Ovary (tissue), 9 donors: ENCODE data around the gene SLC1A1. TPM values are rescaled to one million over a fixed set of nuclear protein-coding genes. Genes with fewer than 3 reads are reported as not detected.

ENCODE experiments used
- DNase-seq, 5 donors: peaks; one replicate each; pipeline ENCODE4 v3.0.0-alpha.2; 2019 to 2020
- H3K27ac ChIP-seq, 2 donors: fragments of 200-600 bp; one replicate each; pipeline versions ENCODE4 v1.5.1 to v1.8.0; 2019 to 2022
- H3K27me3 ChIP-seq: fragments of 200-600 bp; one replicate; pipeline ENCODE4 v1.8.0; 2022
- H3K36me3 ChIP-seq: fragments of 200-600 bp; sonication (generic); one replicate; pipeline ENCODE4 v1.5.1; 2019
- H3K4me1 ChIP-seq: one replicate; pipeline ENCODE4 v1.8.1; 2013; ENCODE audit warnings: mild to moderate bottlenecking, moderate library complexity; ENCODE audit not compliant: insufficient read depth
- H3K4me3 ChIP-seq: fragments of 200-600 bp; sonication (generic); one replicate; pipeline ENCODE4 v1.5.1; 2017
- H3K9me3 ChIP-seq, 2 donors: fragments of 200-600 bp in 1 of 2; sonication (generic) in 1 of 2; one replicate each; pipeline versions ENCODE4 v1.5.1 to v1.8.1; 2013 to 2019; ENCODE audit warnings: mild to moderate bottlenecking in 1 of 2, moderate library complexity in 1 of 2
- CTCF ChIP-seq, 3 donors: fragments of 450-650 bp in 2 of 3; fragments of 200-600 bp in 1 of 3; IDR thresholded peaks; one replicate each; pipeline versions ENCODE4 v1.5.1 to v1.8.0; 2016 to 2022; ENCODE audit warnings: antibody characterized with exemption in 3 of 3, mild to moderate bottlenecking in 1 of 3
- EP300 ChIP-seq: sonication (generic); formaldehyde crosslinking; IDR thresholded peaks from one replicate; pipeline ENCODE4 v1.6.1; 2017; ENCODE audit warnings: antibody characterized with exemption
- POLR2A ChIP-seq: fragments of 450-650 bp; IDR thresholded peaks from one replicate; pipeline ENCODE4 v1.6.1; 2017; ENCODE audit warnings: antibody characterized with exemption, mild to moderate bottlenecking, moderate library complexity
- whole genome bisulfite sequencing, 3 donors: extraction: QIAGEN DNeasy Blood & Tissue Kit in 1 of 3; methylation state at CpG; one replicate each; pipeline versions ENCODE4 v1.1.5 to v1.1.7; 2013 to 2017; 5-methylcytosine and 5-hydroxymethylcytosine counted together
- intact Hi-C, 4 donors: fragments of 100-400 bp; cut with DNase I; formaldehyde crosslinking; loops; one replicate each; pipeline versions ENCODE4 v1.11.0 to v1.15.1; 2022 to 2023
- polyA plus RNA-seq, 2 donors: library from polyadenylated mRNA; stranded (reverse); fragments of 200-250 nt in 1 of 2; fragments of 350-450 nt in 1 of 2; fragmentation: Illumina TruSeq in 1 of 2; extraction: RNeasy Lipid Tissue Mini Kit (QIAGEN cat#74804) in 1 of 2; gene quantifications; one replicate each; pipeline ENCODE4 v1.2.3, GENCODE V29; 2013 to 2014
- total RNA-seq, 7 donors: library from RNA; depleted of rRNA in 2 of 7; stranded (reverse); fragments of >200 nt in 2 of 7; fragmentation: NEBNext Ultra II Directional in 3 of 7; extraction: Animal tissue kit (Norgen Biotek cat#: 25700) in 3 of 7; gene quantifications; one replicate each; pipeline versions ENCODE4 v1.1.0 to v1.2.4, GENCODE V29; 2016 to 2023
- donor health status: DM: no; HTN: no; CAD: no; lungs with moderate emphysema.
- donor health status: DM: no; HTN: no; CAD: no.
- donor health status: Bipolar disorder and iron deficiency.
- donor health status: DM: yes; HTN: yes; CAD: no.
- donor health status: DM: no; HTN: no; CAD: no.
- donor health status: DM: yes; HTN: yes; CAD: no.

Gene SLC1A1
- total and polyA plus RNA-seq, 9 donors: 0.76 to 3.1 (median 1.6) TPM

- H3K9me3 ChIP-seq: no peaks in the 10 kb centered on the region
- DNase-seq: no peak
- 88 to 98% (median 96%) methylated on average over 1 of the region's 1 CpG for WGBS, 3 donors
- TF ChIP-seq EP300 (no peak), POLR2A (no peak), CTCF (IDR thresholded peaks at IDR 0.05) (no peak)
- no peaks in the 10 kb centered on the region for H3K36me3 ChIP-seq
- H3K4me1 ChIP-seq: peaks cover 2% of the 10 kb centered on the region
- no peak overlapping the region for H3K27ac ChIP-seq
- no peaks in the 10 kb centered on the region for H3K27me3 ChIP-seq
- intact Hi-C loops: no loop called here
- no peak overlapping the region for H3K4me3 ChIP-seq
Measured at GRCh38 chr9:4584636-4585035, 94.4 kb downstream of the SLC1A1 start.

DNA sequence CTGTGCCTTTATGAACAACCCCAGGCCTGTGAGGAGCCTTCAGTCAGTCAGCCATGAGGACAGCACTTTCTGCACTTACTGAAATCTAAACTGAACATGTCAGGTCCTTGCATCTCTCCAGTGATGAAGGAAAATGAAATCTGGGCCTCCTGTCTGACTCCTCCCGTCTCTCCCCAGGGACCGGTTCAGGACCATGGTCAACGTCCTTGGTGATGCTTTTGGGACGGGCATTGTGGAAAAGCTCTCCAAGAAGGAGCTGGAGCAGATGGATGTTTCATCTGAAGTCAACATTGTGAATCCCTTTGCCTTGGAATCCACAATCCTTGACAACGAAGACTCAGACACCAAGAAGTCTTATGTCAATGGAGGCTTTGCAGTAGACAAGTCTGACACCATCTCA, 94.9 kb downstream of the SLC1A1 start:
- WGBS, 3 donors: 79 to 88% (median 85%) methylated on average over 5 of the region's 5 CpGs
- intact Hi-C loops: no loop called here
- Histone ChIP-seq H3K4me3 (no peak overlapping the region), H3K27me3 (no peaks in the 10 kb centered on the region), H3K27ac (no peak overlapping the region), H3K4me1 (peaks cover 2% of the 10 kb centered on the region), H3K9me3 (no peaks in the 10 kb centered on the region), H3K36me3 (no peaks in the 10 kb centered on the region)
- no peak for TF ChIP-seq CTCF (IDR thresholded peaks at IDR 0.05)
- TF ChIP-seq EP300: no peak
- no peak for TF ChIP-seq POLR2A
- DNase-seq: no peak

DNA sequence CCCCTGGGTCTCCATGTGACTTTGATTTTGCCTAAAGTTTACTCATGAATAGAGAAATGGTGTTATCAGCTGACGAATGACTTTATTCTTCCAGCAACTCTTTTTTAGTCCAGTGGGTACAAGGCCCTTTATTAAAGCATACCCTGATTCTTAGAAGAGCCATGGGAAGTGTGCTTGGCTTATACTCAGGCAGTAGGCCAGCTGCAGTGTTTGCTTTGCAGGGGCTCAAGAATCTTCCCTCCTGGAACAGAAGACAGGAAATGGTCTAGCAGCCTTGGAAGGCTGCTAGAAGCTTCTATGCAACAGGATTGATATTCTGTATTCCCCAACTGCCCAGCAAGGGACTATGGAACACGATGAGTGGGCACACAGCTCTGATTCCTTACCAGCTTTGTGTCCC, 98.5 kb downstream of the SLC1A1 start:
- Histone ChIP-seq H3K27ac (no peak overlapping the region), H3K9me3 (no peaks in the 10 kb centered on the region)

GRCh38 chr9:4590430-4591122, 100.3 kb downstream of the SLC1A1 start:
- Histone ChIP-seq H3K36me3 (no peaks in the 10 kb centered on the region), H3K4me3 (no peak overlapping the region), H3K27me3 (no peaks in the 10 kb centered on the region), H3K27ac (no peak overlapping the region), H3K4me1 (no peaks in the 10 kb centered on the region), H3K9me3 (no peaks in the 10 kb centered on the region)
- DNase-seq: no peak
- 63 to 78% (median 76%) methylated on average over 8 of the region's 8 CpGs for WGBS, 3 donors
- TF ChIP-seq CTCF (IDR thresholded peaks at IDR 0.05) (no peak), EP300 (no peak), POLR2A (no peak)
- intact Hi-C loops: no loop called here

More for the DNA sequence above, 98.5 kb downstream of the SLC1A1 start:
- Histone ChIP-seq H3K4me1 (no peaks in the 10 kb centered on the region), H3K36me3 (no peaks in the 10 kb centered on the region), H3K27me3 (no peaks in the 10 kb centered on the region), H3K4me3 (no peak overlapping the region)
- 89 to 90% (median 89%) methylated on average over 2 of the region's 2 CpGs for WGBS, 3 donors
- DNase-seq: no peak
- no peak for TF ChIP-seq CTCF (IDR thresholded peaks at IDR 0.05)
- no peak for TF ChIP-seq POLR2A
- no peak for TF ChIP-seq EP300
- intact Hi-C loops: no loop called here
